Spleen (tissue), 7 donors: Measurements from ENCODE around the gene CABLES1.

ENCODE experiments used
- CTCF ChIP-seq, 11 experiments: fragments of 200-600 bp in 7 of 11; fragments of 450-650 bp in 4 of 11; sonication (generic) in 4 of 11; IDR thresholded peaks in 8 of 11; conservative IDR thresholded peaks in 3 of 11; 1 replicate in 7 of 11; 2 replicates in 4 of 11; pipeline versions ENCODE4 v1.4.0 to v1.8.0; 2016 to 2021; ENCODE audit warnings: antibody characterized with exemption in 11 of 11, inconsistent platforms in 4 of 11, mild to moderate bottlenecking in 1 of 11
- POLR2A ChIP-seq, 3 donors: fragments of 450-650 bp; IDR thresholded peaks; one replicate each; pipeline ENCODE4 v1.5.1; 2017; ENCODE audit warnings: antibody characterized with exemption in 3 of 3, mild to moderate bottlenecking in 1 of 3
- donor health status: DM: no; HTN: no; CAD: no; lungs with moderate emphysema.
- donor health status: DM: no; HTN: no; CAD: no.
- donor health status: DM: no; HTN: no; CAD: no.

GRCh38 chr18:23126376-23127056 lies 8.8 kb upstream of the CABLES1 start:
- TF ChIP-seq POLR2A (IDR thresholded peaks at IDR 0.05) (no peak), CTCF (IDR thresholded peaks at IDR 0.05 in 8 of 11, conservative IDR thresholded peaks at IDR 0.05 in 3 of 11) (no peak)
